Suprapubic skin (tissue), 4 donors: ENCODE measurements around the gene ZBED1.

Source experiments
- CTCF ChIP-seq, 2 donors: fragments of 200-600 bp in 1 of 2; fragments of 450-650 bp in 1 of 2; sonication (generic) in 1 of 2; IDR thresholded peaks; one replicate each; pipeline ENCODE4 v1.5.1; 2016 to 2019; ENCODE audit warnings: antibody characterized with exemption in 2 of 2, mild to moderate bottlenecking in 1 of 2, moderate library complexity in 1 of 2
- POLR2A ChIP-seq, 2 donors: fragments of 450-650 bp; IDR thresholded peaks; one replicate each; pipeline ENCODE4 v1.6.1; 2017; ENCODE audit warnings: antibody characterized with exemption in 2 of 2, mild to moderate bottlenecking in 2 of 2, moderate library complexity in 2 of 2
- POLR2AphosphoS5 ChIP-seq, 3 donors: sonication (generic); formaldehyde crosslinking; IDR thresholded peaks; one replicate each; pipeline ENCODE4 v1.6.1; 2017; ENCODE audit warnings: antibody characterized with exemption in 3 of 3

- TF ChIP-seq CTCF (IDR thresholded peaks at IDR 0.05) (no peak), POLR2AphosphoS5 (IDR thresholded peaks at IDR 0.05) (no peak), POLR2A (IDR thresholded peaks at IDR 0.05) (no peak)
Measured at GRCh38 chrX:2474280-2474962, 26.4 kb downstream of the ZBED1 start.
